CD1c-positive myeloid dendritic cell (primary cell): ENCODE data around the gene SART3.
A peak's percentile ranks its signal among the peaks of the same experiment; 100 is the strongest.

ENCODE experiments used
- DNase-seq: peaks from one replicate; pipeline ENCODE4 v3.0.0-alpha.2; 2016; ENCODE audit errors: extremely low spot score

The SART3 gene, protein sequence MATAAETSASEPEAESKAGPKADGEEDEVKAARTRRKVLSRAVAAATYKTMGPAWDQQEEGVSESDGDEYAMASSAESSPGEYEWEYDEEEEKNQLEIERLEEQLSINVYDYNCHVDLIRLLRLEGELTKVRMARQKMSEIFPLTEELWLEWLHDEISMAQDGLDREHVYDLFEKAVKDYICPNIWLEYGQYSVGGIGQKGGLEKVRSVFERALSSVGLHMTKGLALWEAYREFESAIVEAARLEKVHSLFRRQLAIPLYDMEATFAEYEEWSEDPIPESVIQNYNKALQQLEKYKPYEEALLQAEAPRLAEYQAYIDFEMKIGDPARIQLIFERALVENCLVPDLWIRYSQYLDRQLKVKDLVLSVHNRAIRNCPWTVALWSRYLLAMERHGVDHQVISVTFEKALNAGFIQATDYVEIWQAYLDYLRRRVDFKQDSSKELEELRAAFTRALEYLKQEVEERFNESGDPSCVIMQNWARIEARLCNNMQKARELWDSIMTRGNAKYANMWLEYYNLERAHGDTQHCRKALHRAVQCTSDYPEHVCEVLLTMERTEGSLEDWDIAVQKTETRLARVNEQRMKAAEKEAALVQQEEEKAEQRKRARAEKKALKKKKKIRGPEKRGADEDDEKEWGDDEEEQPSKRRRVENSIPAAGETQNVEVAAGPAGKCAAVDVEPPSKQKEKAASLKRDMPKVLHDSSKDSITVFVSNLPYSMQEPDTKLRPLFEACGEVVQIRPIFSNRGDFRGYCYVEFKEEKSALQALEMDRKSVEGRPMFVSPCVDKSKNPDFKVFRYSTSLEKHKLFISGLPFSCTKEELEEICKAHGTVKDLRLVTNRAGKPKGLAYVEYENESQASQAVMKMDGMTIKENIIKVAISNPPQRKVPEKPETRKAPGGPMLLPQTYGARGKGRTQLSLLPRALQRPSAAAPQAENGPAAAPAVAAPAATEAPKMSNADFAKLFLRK

GRCh38 chr12:108560752-108561719 lies at the start of gene SART3:
Gene SART3, minus strand, starts transcription at chr12:108561173. Its CDS starts 19 bp downstream, at chr12:108561154.
- DNase-seq: peak; percentile 91

GRCh38 chr12:108610336-108610815 lies 49.4 kb upstream of the SART3 start:
- no peak for DNase-seq

DNA sequence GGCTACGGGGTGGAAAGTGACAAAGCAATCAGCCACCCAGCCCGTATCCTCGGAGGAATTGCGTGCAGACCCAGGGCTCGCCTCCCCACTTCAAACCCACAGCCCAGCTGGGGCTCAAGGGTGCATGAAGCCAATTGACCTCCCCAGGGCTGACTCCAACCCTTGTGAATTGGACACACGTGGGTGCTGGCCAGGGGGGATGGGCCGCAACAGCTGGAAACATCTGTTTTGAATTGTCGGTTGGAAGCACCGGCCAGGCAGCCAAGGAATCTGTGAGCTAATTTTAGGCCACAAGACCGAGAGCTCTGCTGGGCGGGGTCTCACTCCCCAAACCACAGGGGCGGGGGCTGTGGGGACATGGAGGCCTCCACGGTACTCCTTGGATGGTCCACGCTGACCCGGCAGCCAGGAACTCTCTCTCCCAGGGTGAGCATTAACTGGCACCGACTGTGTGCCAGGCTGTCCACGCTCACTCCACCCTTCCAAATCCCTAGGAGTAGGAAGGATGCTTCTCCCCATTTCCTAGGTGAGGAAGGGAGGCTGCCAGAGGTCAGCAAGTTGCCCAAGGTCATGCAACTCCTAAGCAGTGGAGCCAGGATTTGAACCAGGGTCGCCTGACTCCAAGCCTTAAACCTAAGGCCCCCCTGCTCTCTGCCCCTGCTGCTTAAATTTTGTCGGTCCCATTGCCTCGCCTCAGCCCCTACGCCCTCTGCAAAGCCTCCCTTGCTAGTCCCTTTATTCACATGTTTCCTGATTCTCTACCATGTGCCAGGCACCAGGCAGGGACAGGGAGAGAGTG lies 48.8 kb upstream of the SART3 start:
- DNase-seq: no peak

GRCh38 chr12:108608616-108609015 lies 47.6 kb upstream of the SART3 start:
- DNase-seq: no peak

DNA sequence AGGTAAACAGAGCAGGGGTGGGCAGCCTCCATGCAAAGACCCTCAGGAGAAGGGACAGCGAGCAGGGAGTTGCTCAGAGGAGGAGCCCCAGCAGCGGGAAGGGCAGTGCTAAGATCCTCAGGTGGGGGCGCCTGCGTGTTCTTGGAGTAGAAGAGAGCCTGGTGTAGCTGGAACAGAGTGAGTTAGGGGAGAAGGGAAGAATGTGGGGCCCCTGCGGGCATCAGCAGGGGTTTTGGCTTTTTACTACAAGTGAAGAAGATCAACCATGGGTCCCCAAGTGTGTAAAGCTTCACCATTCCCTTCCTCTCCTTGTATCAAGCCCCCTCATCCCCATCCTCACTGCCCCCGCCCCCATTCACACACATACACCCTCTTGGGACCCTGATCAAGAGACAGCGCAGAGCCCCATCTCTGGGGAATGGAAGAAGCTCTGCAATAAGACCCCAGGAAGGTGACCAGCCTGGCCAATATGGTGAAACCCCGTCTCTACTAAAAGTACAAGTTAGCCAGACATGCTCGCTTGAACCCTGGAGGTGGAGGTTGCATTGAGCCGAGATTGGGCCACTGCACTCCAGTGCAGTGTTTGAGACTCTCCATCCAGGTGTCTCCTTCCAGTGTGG lies 47.1 kb upstream of the SART3 start:
- no peak for DNase-seq

- DNase-seq: no peak
These were observed 45.5 kb upstream of the SART3 start for GRCh38 chr12:108606492-108606891.

DNA sequence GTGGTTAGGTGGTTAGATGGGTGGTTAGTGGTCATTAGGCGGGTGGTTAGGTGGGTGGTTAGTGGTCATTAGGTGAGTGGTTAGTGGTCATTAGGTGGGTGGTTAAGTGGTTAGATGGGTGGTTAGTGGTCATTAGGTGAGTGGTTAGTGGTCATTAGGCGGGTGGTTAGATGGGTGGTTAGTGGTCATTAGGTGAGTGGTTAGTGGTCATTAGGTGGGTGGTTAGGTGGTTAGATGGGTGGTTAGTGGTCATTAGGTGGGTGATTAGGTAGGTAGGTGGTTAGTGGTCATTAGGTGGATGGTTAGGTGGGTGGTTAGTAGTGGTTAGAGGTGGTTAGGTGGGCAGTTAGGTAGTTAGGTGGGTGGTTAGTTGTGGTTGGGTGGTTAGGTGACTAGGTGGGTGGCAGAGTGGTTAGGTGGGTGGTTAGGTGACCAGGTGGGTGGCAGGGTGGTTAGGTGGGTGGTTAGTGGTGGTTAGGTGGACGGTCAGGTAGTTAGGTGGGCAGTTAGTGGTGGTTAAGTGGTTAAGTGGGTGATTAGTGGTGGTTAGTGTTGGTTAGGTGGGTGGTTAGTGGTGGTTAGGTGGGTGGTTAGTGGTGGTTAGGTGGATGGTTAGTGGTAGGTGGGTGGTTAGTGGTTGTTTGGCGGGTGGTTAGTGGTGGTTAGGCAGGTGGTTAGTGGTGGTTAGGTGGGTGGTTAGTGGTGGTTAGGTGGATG lies 44.9 kb upstream of the SART3 start:
- DNase-seq: no peak

- DNase-seq: no peak
These were observed 44.2 kb upstream of the SART3 start for GRCh38 chr12:108605000-108605689.

DNA sequence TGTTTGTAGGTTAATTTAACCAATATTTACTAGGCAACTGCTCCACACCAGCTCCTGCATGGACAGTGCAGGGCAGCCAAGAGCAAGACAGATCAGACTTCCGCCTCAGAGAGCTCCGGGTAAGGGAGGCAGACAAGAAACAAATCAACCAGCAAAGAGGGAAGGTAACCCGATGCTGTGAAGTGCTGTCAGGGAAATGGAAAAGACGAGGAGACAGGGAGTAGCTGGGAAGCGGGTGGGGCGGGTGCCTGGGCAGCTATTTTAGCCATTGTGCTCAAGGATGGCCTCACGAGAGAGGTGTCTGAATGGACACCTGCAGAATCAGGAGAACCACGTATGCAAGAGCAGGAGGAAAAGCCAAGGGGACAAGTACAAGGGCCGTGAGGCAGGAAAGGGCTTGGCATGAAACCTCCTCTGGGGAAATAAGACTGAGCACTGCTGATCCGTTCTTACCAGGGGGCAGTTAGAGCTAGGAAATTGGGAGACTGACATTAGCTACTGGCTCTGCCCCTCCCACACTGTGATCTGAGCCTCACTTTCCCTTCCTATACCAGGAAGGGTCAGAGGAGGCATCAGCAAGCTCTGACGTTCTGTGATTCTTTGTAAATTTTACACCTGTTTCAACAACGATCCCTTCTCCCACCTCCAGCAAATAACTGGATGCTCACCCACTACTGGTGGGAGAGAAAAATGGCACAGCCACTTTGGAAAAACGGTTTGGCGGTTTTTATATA lies 43.4 kb upstream of the SART3 start:
- DNase-seq: no peak

DNA sequence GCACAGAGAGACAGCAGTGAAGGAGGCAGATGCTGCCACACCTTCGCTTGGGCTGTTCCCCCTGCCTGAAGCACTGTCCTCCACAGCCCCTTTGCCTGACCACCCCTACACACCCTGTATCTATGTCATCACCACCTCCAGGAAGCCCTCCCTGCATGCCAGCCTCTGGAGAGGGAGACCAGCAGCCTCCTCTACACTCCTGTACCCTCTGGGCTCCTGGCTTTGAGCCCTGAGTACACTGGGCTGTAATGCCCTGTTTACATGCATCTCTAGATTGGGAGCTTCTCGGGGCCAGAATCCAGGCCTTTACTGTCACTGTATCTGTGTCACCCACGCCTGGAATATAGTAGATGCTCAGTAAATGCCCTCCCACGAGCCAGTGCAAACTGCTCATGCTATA lies 42.8 kb upstream of the SART3 start:
- no peak for DNase-seq

- DNase-seq: no peak
These were observed 42.2 kb upstream of the SART3 start for GRCh38 chr12:108602976-108603704.

DNA sequence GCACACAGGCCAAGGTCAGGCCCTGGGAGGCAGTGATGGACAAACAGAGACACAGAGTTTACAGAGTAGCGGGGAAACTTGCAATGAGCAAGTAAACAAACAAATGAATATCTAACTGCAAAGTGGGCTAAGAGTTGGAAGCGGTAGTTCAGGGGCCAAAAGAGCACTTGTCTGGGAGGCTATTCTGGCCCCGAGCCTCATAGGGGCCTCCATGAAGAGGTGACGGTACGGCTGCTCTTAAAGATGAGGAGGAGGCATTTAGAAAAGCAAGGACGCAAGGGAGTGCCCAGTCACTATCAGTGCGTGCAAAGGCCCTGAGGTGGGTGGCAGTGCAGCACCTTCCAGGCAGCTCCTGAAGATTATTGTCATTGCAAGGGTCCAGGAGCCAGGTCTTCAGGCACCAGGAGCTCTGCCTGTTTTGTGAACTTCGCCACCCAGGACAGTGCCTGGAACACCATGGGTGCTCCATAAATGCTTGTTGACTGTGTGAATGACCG lies 41.3 kb upstream of the SART3 start:
- DNase-seq: no peak

GRCh38 chr12:108600702-108601007 lies 39.7 kb upstream of the SART3 start:
- DNase-seq: no peak

DNA sequence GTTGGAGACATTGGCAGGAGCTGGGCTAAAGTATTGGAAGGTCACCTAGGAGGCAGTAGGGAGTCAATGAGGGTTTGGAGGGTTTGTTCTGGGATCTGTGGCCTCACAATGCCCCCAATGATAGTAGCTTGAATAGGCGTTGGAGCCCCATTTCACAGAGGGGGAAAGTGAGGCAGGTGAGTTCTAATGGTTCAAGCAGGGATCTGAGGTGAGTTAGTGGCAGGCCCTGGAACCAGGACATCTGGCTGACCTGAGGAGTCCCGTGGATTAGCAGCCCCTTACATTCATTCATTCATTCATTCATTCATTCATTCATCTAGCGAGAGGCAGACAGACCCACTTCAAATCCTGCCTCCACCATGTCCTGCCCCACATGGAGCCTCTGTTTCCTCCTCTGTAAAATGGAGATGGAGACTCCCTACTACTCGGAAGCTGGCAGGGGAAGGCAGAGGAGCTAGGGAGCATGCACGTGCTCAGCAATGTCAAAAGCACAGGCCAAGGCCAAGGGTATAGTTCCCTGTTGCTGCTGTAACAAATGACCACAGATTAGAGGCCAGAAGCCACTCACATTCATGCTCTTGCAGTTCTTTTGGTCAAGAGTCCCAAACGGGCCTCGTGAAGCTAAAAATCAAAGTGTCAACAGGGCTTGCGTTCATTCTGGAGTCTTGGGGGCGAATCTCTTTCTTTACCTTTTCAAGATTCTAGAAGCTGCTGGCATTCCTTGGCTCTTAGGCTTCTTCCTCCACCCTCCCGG lies 39.2 kb upstream of the SART3 start:
- no peak for DNase-seq

GRCh38 chr12:108599541-108599940 lies 38.6 kb upstream of the SART3 start:
- no peak for DNase-seq

DNA sequence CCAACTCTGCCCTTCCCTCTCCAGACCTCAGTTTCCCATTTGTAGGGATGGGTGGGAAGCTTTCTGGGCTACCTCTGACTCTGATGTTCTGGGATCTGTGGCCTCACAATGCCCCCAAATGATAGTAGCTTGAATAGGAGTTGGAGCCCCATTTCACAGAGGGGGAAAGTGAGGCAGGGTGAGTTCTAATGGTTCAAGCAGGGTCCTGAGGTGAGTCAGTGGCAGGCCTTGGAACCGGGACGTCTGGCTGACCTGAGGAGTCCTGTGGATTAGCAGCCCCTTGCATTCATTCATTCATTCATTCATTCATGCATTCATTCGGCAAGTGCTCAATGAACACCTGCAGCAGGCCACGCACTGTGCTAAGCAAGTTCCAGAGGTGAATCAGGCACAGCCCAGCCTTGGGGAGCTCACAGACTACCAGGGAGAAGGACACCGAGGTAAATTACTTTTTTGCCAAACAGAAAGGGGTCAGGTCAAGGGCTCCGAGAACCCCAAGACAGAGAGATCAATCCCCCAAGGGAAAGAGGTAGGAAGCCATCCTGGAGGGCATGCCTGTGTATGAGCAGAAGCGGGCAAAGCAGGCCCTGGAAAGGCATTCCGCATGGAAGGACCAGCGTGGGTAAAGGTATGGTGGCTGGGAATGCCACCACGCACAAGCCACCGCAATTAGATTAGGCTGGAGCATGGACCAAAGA lies 37.7 kb upstream of the SART3 start:
- DNase-seq: no peak
